Measurements from ENCODE around the gene GATD1.
A peak's percentile ranks its signal among the peaks of the same experiment; 100 is the strongest.

The GATD1 gene

GRCh38 chr11:776561-777287, 563 bp downstream of the GATD1 start:
- DNase-seq: no peak

GRCh38 chr11:776263-776560, 1.1 kb downstream of the GATD1 start:
- no peak for DNase-seq

GRCh38 chr11:774873-775592, 2.3 kb downstream of the GATD1 start:
- DNase-seq: no peak

DNA sequence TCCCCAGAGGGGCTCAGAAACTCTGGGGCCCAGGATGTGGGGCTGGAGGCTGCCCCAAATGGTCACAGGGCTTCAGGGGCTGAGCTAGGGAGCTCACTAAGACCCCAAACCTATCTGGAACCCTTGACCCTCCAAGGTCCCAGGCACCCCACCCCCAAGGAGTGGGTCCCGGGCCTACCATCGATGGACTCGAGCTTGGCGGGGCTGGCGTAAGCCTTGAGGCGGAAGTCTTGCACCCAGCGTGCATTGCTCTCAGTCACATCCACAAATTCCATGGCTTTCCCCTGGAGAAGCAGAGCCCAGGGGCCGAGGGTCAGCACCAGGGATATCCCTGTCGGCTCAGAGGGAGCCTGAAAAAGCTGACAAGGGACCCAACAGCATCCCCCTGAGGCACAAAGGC, 3.5 kb downstream of the GATD1 start:
- DNase-seq: no peak

GRCh38 chr11:773425-773824, 3.9 kb downstream of the GATD1 start:
- no peak for DNase-seq

DNA sequence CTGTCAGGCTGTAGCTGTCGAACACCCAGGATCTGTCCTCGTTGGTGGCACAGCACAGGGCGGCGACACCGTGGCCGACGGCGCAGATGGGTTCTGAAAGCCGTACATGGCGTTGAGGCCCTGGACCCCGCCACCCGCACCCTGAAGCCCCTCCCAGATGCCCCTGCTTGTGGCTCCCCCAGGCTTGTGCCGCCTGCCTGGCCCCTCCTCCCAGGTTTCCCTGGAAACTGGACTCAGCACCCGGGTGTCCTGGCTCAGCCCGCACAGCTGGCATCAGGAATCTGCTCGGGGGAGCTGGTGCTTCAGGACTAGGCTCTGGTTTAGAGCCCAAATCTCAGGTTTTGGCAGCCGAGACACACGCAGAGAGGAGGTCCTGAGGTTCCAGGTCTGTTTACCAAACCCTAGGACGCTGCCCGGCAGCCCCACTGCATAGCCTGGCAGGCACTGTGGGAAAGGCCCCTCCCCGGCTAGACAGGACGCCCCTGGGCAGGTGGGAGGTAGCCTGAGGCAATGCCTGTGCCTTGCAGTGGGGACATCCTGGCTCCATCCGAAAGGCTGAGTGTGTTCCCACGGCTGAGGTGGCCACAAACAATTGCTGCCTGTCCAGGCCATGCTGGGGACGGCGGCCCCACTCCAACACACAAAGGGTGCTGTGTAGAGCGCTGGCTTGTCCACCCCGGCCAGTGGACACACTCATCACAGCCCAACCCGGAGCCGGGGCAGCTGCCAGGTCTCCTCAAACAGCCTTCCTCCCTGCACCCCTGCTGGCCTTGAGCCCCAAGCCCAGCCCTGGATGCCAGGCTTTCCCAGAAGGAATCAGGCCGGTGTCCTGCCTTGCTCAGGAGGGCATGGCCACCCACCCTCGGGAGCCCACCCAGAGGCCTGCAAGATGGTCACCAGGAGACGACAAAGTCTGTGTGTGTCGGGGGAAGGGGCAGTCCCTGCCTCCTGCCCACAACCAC, 4.6 kb downstream of the GATD1 start:
- no peak for DNase-seq

GRCh38 chr11:771617-772204, 5.6 kb downstream of the GATD1 start:
- DNase-seq: no peak

GRCh38 chr11:770642-771616, 6.4 kb downstream of the GATD1 start:
- no peak for DNase-seq

- no peak for DNase-seq
Observed at GRCh38 chr11:769887-770641, 7.2 kb downstream of the GATD1 start.

DNA sequence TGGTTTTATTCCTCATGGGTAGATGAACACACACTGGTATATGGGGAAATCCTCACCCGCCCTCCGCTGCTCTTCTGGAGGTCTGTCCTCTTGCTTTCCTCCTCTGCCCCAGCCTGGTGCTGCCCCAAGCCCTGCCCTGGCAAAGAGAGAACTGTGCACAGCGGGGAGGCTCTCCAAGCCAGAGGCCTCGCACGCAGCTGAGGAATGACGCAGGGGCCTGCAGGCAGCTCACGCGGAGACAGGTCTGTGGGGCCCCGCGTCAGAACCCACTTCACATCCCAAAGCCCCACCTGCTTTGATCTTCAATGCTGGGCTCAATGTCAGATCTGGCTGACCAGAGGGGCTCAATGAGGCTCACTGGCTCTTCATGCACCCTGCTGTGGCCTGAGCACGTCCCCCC, 10.0 kb downstream of the GATD1 start:
- no peak for DNase-seq

DNA sequence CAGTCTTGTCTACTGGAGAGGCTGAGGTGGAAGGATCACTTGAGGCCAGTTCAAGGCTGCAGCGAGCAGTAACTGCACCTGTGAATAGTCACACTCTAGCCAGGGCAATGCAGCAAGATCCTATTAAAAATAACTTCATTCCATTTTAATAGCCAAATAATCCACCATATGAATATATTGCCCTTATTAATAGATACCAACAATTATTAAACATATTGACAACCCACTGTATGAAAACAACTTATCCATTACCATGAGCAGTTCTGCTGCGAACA, 10.4 kb downstream of the GATD1 start:
- no peak for DNase-seq

GRCh38 chr11:766106-766935, 11.0 kb downstream of the GATD1 start:
- no peak for DNase-seq

GRCh38 chr11:765802-766091, 11.5 kb downstream of the GATD1 start:
- no peak for DNase-seq

DNA sequence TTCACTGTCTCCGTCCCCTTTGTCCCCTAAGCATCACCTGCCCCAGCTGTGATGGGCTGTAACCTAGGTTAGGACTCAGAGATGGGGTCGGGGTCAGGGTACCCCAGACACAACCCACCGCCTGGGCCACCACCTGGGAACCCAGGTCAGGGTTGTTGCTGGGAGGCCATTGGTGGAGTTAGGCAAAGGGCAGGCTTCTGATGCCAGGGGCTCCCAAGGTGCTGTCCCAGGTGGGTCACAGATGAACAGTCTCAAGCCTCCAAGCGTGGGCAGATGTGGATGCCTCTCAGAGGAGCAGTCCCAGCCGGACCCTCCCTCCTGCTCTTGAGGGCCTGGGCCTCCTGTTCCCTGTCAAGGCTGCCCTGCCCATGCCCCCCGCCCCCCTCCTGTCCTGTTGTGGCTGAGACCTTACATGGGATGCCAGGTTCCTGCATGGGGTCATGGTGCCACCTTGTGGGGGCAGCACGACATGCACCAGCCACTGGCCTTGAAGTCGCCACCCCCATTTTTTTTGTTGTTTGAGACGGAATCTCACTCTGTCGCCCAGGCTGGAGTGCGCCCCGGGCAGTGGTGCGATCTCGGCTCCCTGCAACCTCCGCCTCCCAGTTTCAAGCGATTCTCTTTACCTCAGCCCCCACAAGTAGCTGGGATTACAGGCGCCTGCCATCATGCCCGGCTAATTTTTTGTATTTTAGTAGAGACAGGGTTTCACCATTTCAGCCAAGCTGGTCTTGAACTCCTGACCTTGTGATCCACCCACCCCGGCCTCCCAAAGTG, 12.1 kb downstream of the GATD1 start:
- DNase-seq: peak; percentile 82

- no peak for DNase-seq
Observed at GRCh38 chr11:764322-765024, 12.8 kb downstream of the GATD1 start.

DNA sequence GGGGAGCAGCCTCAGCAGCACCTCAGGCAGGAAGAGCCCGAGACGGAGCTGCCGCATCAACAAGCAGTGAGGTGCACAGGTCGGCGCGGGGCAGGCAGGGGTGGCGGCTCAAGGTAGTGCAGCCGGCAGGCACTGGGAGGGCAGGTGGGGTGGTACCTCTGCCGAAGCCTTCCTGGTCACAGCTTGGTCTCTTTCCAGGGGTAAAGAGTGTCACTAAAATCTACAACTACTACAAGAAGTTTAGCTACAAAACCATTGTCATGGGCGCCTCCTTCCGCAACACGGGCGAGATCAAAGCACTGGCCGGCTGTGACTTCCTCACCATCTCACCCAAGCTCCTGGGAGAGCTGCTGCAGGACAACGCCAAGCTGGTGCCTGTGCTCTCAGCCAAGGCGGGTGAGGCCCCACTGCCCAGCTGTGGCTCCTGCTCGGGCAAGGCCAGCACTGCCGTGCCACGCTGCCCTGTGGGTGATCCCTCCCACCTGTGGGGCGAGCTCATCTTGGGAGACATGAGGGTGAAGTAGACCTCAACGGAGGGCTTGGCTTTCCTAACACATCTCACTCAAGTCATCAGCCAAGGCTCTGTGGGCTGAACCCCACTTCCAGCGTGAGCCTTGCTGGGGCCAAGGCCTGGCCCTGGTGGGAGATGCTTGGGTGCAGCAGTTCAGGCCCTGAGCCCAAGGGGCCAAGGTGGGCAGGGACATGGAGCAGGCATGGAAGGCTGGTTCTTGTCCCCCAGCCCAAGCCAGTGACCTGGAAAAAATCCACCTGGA, 13.6 kb downstream of the GATD1 start:
- DNase-seq: no peak

- DNase-seq: no peak
Observed at GRCh38 chr11:763073-763463, 14.2 kb downstream of the GATD1 start.

DNA sequence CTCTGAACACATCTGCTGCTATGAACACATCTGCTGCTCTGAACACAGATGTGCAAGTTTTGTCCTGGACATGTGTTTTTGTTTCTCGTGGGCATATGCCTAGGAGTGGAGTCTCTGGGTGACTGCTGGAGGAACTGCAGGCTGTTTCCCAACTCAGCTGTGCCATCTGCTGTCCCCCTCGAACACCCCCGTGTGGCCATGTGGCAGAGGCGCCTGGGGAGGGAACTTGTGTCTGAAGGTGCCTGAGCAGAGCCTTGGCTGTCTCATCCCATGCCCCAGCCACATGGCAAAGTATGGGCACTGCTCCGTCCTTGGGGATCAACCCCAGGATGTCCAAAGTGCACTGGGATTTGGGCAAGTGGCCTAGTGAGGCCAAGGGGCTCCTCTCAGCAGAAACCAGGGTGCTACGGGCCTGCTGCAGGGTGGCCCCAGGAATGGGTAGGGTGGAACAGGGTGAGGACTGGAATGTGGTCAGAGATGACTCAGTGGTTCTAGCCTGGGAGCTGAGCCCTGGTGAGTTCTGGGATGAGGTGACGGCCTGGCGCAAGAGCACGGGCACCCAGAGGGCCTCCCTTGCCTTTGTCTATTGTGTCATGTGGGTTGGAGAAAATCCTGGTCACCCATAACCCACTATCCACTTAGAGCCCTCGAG, 14.7 kb downstream of the GATD1 start:
- DNase-seq: no peak

Measured in activated CD8-positive, alpha-beta memory T cell treated with anti-CD3 and anti-CD28 coated beads for 24 hours (primary cell).